ENCODE measurements around the gene PI4KA. TPM values are rescaled to one million over a fixed set of nuclear protein-coding genes. Genes with fewer than 3 reads are reported as not detected.

The PI4KA gene
- total and polyA plus RNA-seq, 4 donors, result 19.4 to 47.5 (median 36.3) TPM

GRCh38 chr22:20741634-20742581, 116.7 kb downstream of the PI4KA start:
- H3K27ac ChIP-seq (ENCODE audit: low read depth in 1 of 2, low read length in 2 of 2), result no peak overlapping the region
- no peaks in the 10 kb centered on the region for H3K9me3 ChIP-seq (ENCODE audit: control insufficient read depth in 4 of 4, low read length in 3 of 4)
- DNase-seq (ENCODE audit: low spot score), result no peak
- WGBS, result 67% methylated on average over 16 of the region's 16 CpGs
- no peak overlapping the region for H3K9ac ChIP-seq (ENCODE audit: low read depth in 1 of 2, low read length in 2 of 2)
- peaks cover 0 to 5% (median 2%) of the 10 kb centered on the region in 4 donors for H3K4me1 ChIP-seq (ENCODE audit: control insufficient read depth in 4 of 4, insufficient read depth in 4 of 4, low read length in 3 of 4)
- no peak overlapping the region for H3K4me3 ChIP-seq (ENCODE audit: low read depth in 1 of 3, low read length in 3 of 3)
- peaks cover 10 to 37% (median 18%) of the 10 kb centered on the region in 4 donors for H3K36me3 ChIP-seq (ENCODE audit: control insufficient read depth in 4 of 4, insufficient read depth in 3 of 4, low read depth in 1 of 4, low read length in 3 of 4)
- no peaks in the 10 kb centered on the region for H3K27me3 ChIP-seq (ENCODE audit: control insufficient read depth in 4 of 4, insufficient read depth in 4 of 4, low read length in 3 of 4)
- TF ChIP-seq GABPA (IDR thresholded peaks at IDR 0.05 in 1 of 2, conservative IDR thresholded peaks at IDR 0.05 in 1 of 2), result no peak
- TF ChIP-seq RAD21 (IDR thresholded peaks at IDR 0.05), result peak; percentile 82 to 86
- TF ChIP-seq, protein P1, sequence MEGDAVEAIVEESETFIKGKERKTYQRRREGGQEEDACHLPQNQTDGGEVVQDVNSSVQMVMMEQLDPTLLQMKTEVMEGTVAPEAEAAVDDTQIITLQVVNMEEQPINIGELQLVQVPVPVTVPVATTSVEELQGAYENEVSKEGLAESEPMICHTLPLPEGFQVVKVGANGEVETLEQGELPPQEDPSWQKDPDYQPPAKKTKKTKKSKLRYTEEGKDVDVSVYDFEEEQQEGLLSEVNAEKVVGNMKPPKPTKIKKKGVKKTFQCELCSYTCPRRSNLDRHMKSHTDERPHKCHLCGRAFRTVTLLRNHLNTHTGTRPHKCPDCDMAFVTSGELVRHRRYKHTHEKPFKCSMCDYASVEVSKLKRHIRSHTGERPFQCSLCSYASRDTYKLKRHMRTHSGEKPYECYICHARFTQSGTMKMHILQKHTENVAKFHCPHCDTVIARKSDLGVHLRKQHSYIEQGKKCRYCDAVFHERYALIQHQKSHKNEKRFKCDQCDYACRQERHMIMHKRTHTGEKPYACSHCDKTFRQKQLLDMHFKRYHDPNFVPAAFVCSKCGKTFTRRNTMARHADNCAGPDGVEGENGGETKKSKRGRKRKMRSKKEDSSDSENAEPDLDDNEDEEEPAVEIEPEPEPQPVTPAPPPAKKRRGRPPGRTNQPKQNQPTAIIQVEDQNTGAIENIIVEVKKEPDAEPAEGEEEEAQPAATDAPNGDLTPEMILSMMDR (IDR thresholded peaks at IDR 0.05; ENCODE audit: low read depth, low read length, missing input control), result peak; percentile 69

DNA sequence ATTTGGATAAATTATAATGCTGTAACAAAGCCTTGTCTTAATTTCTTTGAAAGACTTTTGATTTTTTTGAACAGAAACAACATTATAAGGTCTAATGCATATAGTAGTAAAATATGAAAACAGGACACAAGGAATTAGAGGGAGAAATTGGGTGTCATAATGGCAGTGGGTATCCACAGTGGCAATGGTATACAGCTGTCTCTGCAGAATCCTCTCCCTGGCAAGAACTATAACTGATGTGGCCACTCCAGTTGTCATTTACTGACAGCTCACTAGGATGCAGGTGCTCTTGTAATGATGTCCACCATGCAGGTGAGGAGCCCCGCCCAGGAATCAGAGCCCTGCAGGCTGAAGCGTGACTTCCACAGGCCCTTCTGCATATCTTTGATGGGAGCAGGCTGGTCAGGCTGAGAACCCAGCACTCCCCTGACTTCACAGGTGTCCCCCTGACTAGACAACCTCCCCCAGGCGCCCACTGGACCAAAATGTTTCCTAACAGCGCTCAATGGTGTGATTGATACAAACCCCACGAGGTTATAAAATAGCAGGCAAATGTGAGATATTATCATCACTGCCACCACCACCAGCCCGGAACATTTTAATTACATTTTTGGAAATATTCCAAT, 117.5 kb downstream of the PI4KA start:
- no peaks in the 10 kb centered on the region for H3K9me3 ChIP-seq (ENCODE audit: control insufficient read depth in 4 of 4, low read length in 3 of 4)

More for the DNA sequence above, 117.5 kb downstream of the PI4KA start:
- TF ChIP-seq, protein P1 (IDR thresholded peaks at IDR 0.05; ENCODE audit: low read depth, low read length, missing input control), result no peak
- no peak for TF ChIP-seq HNF4A (conservative IDR thresholded peaks at IDR 0.05)
- TF ChIP-seq, protein P2, sequence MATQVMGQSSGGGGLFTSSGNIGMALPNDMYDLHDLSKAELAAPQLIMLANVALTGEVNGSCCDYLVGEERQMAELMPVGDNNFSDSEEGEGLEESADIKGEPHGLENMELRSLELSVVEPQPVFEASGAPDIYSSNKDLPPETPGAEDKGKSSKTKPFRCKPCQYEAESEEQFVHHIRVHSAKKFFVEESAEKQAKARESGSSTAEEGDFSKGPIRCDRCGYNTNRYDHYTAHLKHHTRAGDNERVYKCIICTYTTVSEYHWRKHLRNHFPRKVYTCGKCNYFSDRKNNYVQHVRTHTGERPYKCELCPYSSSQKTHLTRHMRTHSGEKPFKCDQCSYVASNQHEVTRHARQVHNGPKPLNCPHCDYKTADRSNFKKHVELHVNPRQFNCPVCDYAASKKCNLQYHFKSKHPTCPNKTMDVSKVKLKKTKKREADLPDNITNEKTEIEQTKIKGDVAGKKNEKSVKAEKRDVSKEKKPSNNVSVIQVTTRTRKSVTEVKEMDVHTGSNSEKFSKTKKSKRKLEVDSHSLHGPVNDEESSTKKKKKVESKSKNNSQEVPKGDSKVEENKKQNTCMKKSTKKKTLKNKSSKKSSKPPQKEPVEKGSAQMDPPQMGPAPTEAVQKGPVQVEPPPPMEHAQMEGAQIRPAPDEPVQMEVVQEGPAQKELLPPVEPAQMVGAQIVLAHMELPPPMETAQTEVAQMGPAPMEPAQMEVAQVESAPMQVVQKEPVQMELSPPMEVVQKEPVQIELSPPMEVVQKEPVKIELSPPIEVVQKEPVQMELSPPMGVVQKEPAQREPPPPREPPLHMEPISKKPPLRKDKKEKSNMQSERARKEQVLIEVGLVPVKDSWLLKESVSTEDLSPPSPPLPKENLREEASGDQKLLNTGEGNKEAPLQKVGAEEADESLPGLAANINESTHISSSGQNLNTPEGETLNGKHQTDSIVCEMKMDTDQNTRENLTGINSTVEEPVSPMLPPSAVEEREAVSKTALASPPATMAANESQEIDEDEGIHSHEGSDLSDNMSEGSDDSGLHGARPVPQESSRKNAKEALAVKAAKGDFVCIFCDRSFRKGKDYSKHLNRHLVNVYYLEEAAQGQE (IDR thresholded peaks at IDR 0.05), result no peak
- no peak overlapping the region for H3K27ac ChIP-seq (ENCODE audit: low read depth in 1 of 2, low read length in 2 of 2)
- peaks cover 7 to 30% (median 14%) of the 10 kb centered on the region in 4 donors for H3K36me3 ChIP-seq (ENCODE audit: control insufficient read depth in 4 of 4, insufficient read depth in 3 of 4, low read depth in 1 of 4, low read length in 3 of 4)
- DNase-seq (ENCODE audit: low spot score), result no peak
- no peaks in the 10 kb centered on the region for H3K27me3 ChIP-seq (ENCODE audit: control insufficient read depth in 4 of 4, insufficient read depth in 4 of 4, low read length in 3 of 4)
- H3K4me1 ChIP-seq (ENCODE audit: control insufficient read depth in 4 of 4, insufficient read depth in 4 of 4, low read length in 3 of 4), result peaks cover 0 to 5% (median 2%) of the 10 kb centered on the region in 4 donors
- 93% methylated on average over 6 of the region's 6 CpGs for WGBS
- H3K4me3 ChIP-seq (ENCODE audit: low read depth in 1 of 3, low read length in 3 of 3), result no peak overlapping the region
- no peak overlapping the region for H3K9ac ChIP-seq (ENCODE audit: low read depth in 1 of 2, low read length in 2 of 2)

Measured in liver (tissue), 9 donors.